Embryonic facial prominence (tissue), 1 donor: ENCODE data around the gene TUG1.

ENCODE experiments used
- DNase-seq: peaks from one replicate; pipeline ENCODE4 v3.0.0-alpha.2; 2016; ENCODE audit errors: extremely low spot score

The TUG1 gene

DNA sequence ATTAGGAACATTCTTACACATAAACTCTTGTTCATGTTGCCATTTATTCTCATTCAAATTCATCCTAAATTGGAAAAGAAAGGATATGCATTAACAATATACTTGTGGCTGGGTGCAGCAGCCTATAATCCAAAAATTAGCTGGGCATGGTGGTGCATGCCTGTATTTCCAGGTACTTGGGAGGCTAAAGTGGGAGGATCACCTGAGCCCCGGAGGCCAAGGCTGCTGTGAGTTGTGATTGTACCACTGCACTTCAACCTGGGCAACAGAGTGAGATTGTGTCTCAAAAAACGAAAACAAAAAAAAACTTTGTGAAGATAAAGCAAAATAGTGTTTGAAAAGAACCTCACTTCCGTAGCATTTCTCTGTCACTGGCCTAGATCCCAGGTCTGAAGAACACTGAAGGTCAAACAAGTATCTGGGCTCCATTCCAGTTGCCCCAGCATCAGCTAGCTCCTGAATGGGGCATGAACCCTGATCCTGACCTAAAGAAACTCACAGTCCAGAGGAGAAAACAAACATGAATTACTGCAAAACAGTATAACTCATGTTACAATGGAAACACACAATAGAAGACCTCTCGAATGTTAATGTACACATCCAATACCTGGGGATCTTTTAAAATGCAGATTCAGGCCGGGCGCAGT lies 32.2 kb downstream of the TUG1 start:
- no peak for DNase-seq

DNA sequence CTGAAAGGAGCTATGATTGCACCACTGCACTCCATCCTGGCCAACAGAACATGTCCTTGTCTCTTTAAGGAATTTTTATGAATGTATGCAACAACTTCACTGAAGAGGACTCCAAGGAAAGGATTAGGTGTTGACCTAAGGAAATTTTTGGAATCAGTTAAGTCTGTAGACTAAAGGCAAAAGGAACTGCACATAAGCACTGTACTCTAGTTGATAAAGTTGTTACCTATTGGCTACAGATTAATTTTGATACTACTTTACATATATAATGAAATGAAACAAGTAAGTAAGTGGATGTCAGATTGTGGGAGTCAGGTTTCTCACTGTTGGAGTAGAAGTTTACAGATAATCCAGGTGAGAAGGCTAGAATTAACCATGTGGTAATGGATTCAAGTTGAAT lies 36.5 kb downstream of the TUG1 start:
- DNase-seq = no peak

DNA sequence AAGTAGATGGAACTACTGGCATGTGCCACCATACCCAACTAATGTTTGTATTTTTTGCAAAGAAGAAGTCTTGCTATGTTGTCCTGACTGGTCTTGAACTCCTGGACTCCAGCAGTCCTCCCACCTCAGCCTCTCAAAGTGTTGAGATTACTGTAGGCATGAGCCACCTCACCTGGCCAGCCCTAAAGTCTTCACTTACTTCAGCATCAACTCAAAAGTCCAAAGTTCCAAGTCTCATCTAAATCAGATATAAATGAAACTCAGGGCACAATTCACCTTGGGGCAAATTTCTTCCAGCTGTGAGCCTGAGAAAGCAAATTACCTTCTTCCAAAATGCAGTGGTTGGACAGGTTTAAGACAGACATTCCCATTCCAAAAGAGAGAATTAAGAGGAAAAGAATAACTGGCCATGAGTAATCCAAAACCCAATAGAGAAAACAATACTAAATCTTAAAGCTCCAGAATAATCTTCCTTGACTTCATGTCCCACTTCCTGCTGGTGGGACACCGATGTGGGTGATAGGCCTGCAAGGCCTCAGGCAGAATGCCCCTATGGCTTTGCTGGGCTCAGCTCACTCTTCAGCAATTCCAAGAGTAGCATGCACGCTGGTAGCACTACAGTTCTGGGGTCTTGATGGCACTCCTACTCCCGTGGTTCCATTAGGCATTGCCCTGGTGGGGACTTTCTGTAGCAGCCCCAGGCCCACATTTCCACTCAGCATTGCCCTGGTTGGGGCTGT lies 50.3 kb downstream of the TUG1 start:
- DNase-seq = no peak

DNA sequence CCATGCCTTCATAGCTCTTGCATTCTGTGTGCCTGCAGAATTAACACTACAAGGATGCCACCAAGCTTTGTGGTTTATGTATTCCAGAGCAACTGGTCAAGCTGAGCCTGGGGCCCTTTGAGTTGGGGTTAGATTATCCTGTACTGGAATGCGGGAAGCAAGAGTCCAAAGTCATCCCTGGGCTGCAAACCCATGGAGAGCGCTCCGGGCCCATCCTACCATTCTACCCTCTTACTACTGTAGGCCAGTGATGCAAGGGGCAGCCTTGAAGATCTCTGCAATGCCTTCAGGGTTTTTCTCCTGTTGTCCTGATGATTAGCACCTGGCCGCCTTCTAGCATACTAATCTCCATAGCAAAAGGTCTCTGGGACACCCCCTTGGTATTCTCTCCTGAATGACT lies 51.3 kb downstream of the TUG1 start:
- no peak for DNase-seq

DNA sequence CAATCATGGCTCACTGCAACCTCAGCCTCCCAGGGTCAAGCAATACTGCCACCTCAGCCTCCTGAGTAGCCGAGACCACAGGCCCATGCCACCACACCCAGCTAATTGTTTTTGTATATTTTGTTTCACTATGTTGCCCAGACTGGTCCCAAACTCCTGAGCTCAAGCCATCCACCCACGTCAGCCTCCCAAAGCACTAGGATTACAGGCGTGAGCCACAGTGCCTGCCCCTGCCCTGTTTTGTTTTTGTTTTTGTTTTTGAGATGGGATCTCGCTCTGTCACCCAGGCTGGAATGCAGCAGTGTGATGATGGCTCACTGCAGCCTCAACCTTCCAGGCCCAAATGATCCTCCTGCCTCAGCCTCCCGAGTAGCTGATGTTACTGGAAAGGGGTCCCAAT lies 53.5 kb downstream of the TUG1 start:
- DNase-seq = no peak
